ENCODE data around the gene VAMP8. TPM values are rescaled to one million over a fixed set of nuclear protein-coding genes. Genes with fewer than 3 reads are reported as not detected.

The VAMP8 gene
- total and polyA plus RNA-seq, 2 donors (not counting 1 experiment from before 2014, with no cell fraction given) = 2.3 to 80.6 TPM

- H3K27ac ChIP-seq (ENCODE audit: insufficient read depth, low read length) = no peak overlapping the region
- no peak for TF ChIP-seq EZH2 (IDR thresholded peaks at IDR 0.05; ENCODE audit: low read length, missing control alignments)
- TF ChIP-seq, protein P1, sequence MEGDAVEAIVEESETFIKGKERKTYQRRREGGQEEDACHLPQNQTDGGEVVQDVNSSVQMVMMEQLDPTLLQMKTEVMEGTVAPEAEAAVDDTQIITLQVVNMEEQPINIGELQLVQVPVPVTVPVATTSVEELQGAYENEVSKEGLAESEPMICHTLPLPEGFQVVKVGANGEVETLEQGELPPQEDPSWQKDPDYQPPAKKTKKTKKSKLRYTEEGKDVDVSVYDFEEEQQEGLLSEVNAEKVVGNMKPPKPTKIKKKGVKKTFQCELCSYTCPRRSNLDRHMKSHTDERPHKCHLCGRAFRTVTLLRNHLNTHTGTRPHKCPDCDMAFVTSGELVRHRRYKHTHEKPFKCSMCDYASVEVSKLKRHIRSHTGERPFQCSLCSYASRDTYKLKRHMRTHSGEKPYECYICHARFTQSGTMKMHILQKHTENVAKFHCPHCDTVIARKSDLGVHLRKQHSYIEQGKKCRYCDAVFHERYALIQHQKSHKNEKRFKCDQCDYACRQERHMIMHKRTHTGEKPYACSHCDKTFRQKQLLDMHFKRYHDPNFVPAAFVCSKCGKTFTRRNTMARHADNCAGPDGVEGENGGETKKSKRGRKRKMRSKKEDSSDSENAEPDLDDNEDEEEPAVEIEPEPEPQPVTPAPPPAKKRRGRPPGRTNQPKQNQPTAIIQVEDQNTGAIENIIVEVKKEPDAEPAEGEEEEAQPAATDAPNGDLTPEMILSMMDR (conservative IDR thresholded peaks at IDR 0.05 in 1 of 2, IDR thresholded peaks at IDR 0.05 in 1 of 2; ENCODE audit: low read depth in 1 of 2, low read length in 2 of 2) = no peak
- no peaks in the 10 kb centered on the region for H3K9me3 ChIP-seq (ENCODE audit: control insufficient read depth, insufficient read depth, low read depth, low read length)
- H3K4me3 ChIP-seq (replicated peaks in 1 of 4; ENCODE audit: control extremely low read depth in 1 of 4, insufficient read depth in 1 of 4, low read depth in 3 of 4, low read length in 4 of 4) = no peak overlapping the region
- peaks cover 14% of the 10 kb centered on the region for H3K4me1 ChIP-seq (ENCODE audit: control insufficient read depth, extremely low read depth, insufficient read depth, low read length)
- H3K4me2 ChIP-seq (ENCODE audit: extremely low read depth, insufficient read depth, low read length) = no peak overlapping the region
- no peak overlapping the region for H3K9ac ChIP-seq (ENCODE audit: insufficient read depth, low read length)
- no peak for DNase-seq (ENCODE audit: low read depth in 2 of 2)
- peaks cover 25% of the 10 kb centered on the region for H3K79me2 ChIP-seq (ENCODE audit: control insufficient read depth, insufficient read depth, low read length)
- peaks cover 19% of the 10 kb centered on the region for H3K36me3 ChIP-seq (ENCODE audit: control insufficient read depth, insufficient read depth, low read length)
- no peaks in the 10 kb centered on the region for H4K20me1 ChIP-seq (ENCODE audit: control insufficient read depth, extremely low read depth, insufficient read depth, low read length)
- H2AFZ ChIP-seq (ENCODE audit: low read length) = no peak overlapping the region
- no peaks in the 10 kb centered on the region for H3K27me3 ChIP-seq (ENCODE audit: control insufficient read depth, insufficient read depth, low read length)
Observed at GRCh38 chr2:85599468-85600234, 22.3 kb downstream of the VAMP8 start.

GRCh38 chr2:85600235-85600575 is 22.8 kb downstream of the VAMP8 start:
- Histone ChIP-seq H3K27ac (ENCODE audit: insufficient read depth, low read length) (no peak overlapping the region), H4K20me1 (ENCODE audit: control insufficient read depth, extremely low read depth, insufficient read depth, low read length) (no peaks in the 10 kb centered on the region), H3K4me3 (replicated peaks in 1 of 4; ENCODE audit: control extremely low read depth in 1 of 4, insufficient read depth in 1 of 4, low read depth in 3 of 4, low read length in 4 of 4) (no peak overlapping the region), H2AFZ (ENCODE audit: low read length) (no peak overlapping the region), H3K9me3 (ENCODE audit: control insufficient read depth, insufficient read depth, low read depth, low read length) (no peaks in the 10 kb centered on the region), H3K4me1 (ENCODE audit: control insufficient read depth, extremely low read depth, insufficient read depth, low read length) (peaks cover 16% of the 10 kb centered on the region), H3K79me2 (ENCODE audit: control insufficient read depth, insufficient read depth, low read length) (peaks cover 25% of the 10 kb centered on the region), H3K27me3 (ENCODE audit: control insufficient read depth, insufficient read depth, low read length) (no peaks in the 10 kb centered on the region), H3K4me2 (ENCODE audit: extremely low read depth, insufficient read depth, low read length) (no peak overlapping the region), H3K9ac (ENCODE audit: insufficient read depth, low read length) (no peak overlapping the region), H3K36me3 (ENCODE audit: control insufficient read depth, insufficient read depth, low read length) (peaks cover 19% of the 10 kb centered on the region)
- TF ChIP-seq, protein P1 (conservative IDR thresholded peaks at IDR 0.05 in 1 of 2, IDR thresholded peaks at IDR 0.05 in 1 of 2; ENCODE audit: low read depth in 1 of 2, low read length in 2 of 2) = no peak
- TF ChIP-seq EZH2 (IDR thresholded peaks at IDR 0.05; ENCODE audit: low read length, missing control alignments) = no peak
- no peak for DNase-seq (ENCODE audit: low read depth in 2 of 2)

GRCh38 chr2:85600951-85601770 is 23.8 kb downstream of the VAMP8 start:
- Histone ChIP-seq H3K9ac (ENCODE audit: insufficient read depth, low read length) (no peak overlapping the region), H3K36me3 (ENCODE audit: control insufficient read depth, insufficient read depth, low read length) (peaks cover 19% of the 10 kb centered on the region), H3K27ac (ENCODE audit: insufficient read depth, low read length) (no peak overlapping the region), H3K79me2 (ENCODE audit: control insufficient read depth, insufficient read depth, low read length) (peaks cover 20% of the 10 kb centered on the region), H3K9me3 (ENCODE audit: control insufficient read depth, insufficient read depth, low read depth, low read length) (no peaks in the 10 kb centered on the region), H3K4me2 (ENCODE audit: extremely low read depth, insufficient read depth, low read length) (peak overlapping the region; percentile 64), H4K20me1 (ENCODE audit: control insufficient read depth, extremely low read depth, insufficient read depth, low read length) (no peaks in the 10 kb centered on the region), H2AFZ (ENCODE audit: low read length) (no peak overlapping the region), H3K4me1 (ENCODE audit: control insufficient read depth, extremely low read depth, insufficient read depth, low read length) (peaks cover 24% of the 10 kb centered on the region), H3K4me3 (replicated peaks in 1 of 4; ENCODE audit: control extremely low read depth in 1 of 4, insufficient read depth in 1 of 4, low read depth in 3 of 4, low read length in 4 of 4) (peak overlapping the region; percentile 73 to 97 (median 88)), H3K27me3 (ENCODE audit: control insufficient read depth, insufficient read depth, low read length) (no peaks in the 10 kb centered on the region)
- no peak for DNase-seq (ENCODE audit: low read depth in 2 of 2)
- no peak for TF ChIP-seq EZH2 (IDR thresholded peaks at IDR 0.05; ENCODE audit: low read length, missing control alignments)
- TF ChIP-seq, protein P1 (conservative IDR thresholded peaks at IDR 0.05 in 1 of 2, IDR thresholded peaks at IDR 0.05 in 1 of 2; ENCODE audit: low read depth in 1 of 2, low read length in 2 of 2) = no peak
